ENCODE measurements around the gene FAM156A.
"Not testable (repeated sequence)": the region's sequence is repeated elsewhere in the genome, so short reads cannot be mapped to it uniquely, and the experiment has no call there.

GRCh38 chrX:52906072-52906471 lies 52.2 kb downstream of the FAM156A start:
- TF ChIP-seq POLR2AphosphoS5 (IDR thresholded peaks at IDR 0.05); EP300 (conservative IDR thresholded peaks at IDR 0.05; ENCODE audit: poor library complexity, severe bottlenecking); CTCF (IDR thresholded peaks at IDR 0.05; ENCODE audit: poor library complexity, severe bottlenecking); RAD21 (conservative IDR thresholded peaks at IDR 0.05); TAF1 (IDR thresholded peaks at IDR 0.05; ENCODE audit: low read depth): not testable (repeated sequence)
